HG03139 (cell line): ENCODE measurements around the gene LPGAT1.
"Not testable (repeated sequence)": the region's sequence is repeated elsewhere in the genome, so short reads cannot be mapped to it uniquely, and the experiment has no call there.

Source experiments
- ATAC-seq: cut with Tn5 transposase; IDR thresholded peaks from one replicate; pipeline ENCODE4 v1.9.1; 2021; ENCODE audit not compliant: unreplicated experiment

The LPGAT1 gene

GRCh38 chr1:211736351-211736915 lies 94.1 kb downstream of the LPGAT1 start:
- no peak for ATAC-seq

GRCh38 chr1:211735208-211736170 lies 95.1 kb downstream of the LPGAT1 start:
- ATAC-seq, result no peak

GRCh38 chr1:211734791-211735190 lies 95.8 kb downstream of the LPGAT1 start:
- no peak for ATAC-seq

DNA sequence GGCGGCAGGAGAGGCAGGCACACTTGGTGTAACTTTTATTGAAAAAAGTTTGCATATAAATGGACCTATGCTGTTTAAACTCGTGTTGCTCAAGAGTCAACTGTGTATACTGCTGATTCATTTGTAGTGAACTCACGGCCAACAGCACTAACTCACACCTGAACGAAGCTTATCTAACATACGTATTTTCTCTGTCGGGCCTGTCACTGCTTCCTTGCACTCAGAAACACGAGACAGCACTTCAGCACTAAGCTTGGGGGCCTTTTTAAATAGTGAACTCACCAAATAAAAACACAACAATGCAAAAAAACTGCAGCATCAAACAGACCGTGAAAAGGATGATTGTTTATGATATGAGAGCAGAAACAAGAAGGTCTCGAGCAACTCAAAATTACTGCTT lies 96.2 kb downstream of the LPGAT1 start:
- no peak for ATAC-seq

DNA sequence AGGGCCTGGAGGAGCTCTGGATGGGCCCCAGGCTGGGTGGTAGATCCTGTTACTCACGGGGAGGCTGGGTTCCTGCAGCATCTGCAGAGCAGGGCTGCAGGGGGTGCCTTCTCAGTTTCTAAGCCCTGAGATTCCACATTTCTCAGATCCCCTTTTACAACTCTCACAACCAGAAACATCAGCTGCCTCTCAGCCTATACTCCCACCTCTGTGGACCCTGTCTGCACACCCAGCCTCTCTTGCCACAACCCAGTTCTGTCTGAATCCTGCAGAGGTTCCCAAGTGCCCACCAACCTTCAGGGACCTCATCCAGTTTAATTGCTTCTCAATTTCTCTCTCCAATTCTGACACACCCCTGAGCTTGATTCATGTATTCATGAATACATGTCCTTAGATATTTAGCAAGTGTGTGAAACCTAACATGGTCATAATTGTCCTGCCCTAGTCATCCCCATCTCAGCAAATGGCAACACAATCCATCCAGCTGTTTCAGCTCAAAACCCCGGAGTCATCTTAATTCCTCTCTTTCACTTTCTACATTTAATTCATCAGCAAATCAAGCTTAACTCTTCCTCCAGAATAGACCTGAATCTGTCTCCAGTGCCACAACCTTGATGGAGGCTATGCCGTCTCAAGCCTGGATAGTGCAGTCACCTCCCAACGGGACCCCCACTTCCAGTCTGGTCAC lies 98.1 kb downstream of the LPGAT1 start:
- no peak for ATAC-seq

DNA sequence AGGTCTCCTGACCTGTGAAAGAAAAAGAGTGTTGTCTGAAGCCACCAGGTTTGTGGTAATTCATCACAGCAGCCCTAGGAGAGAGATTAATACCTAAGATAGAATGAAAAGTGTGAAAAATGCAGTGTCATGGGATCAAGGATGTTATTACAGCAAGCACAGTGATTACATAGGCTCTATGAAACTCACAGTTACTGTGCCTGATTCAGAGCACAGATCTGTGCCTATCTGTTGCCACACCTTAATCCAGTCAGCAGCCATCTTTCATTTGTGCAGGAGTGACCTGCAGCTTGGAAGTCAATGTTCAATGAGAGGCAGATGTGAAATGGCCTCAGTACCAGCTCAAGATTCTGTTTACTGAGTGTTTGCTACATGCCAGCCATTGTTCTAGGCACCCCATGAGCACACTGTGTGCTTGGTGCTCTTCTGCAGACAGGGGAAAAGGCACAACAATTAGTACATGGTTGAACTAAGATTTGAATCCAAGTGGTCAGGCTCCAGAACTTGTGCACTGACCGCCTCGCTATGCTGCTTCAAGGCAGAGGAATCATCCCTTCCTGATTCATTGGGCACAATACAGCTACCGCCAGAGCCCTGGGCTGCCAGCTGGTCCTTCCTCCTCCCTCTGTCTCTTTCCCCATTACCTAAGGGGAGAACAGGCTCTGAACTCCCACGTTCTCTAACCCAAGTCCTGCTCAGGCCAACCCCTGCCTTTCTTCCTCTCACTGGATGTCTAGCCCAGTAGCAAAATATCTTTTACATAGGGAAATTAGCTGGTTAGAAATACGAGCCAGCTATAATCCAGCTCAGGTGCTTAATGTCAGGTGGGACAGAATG lies 98.9 kb downstream of the LPGAT1 start:
- ATAC-seq, result no peak

- ATAC-seq, result no peak
Measured at GRCh38 chr1:211730347-211730746, 100.2 kb downstream of the LPGAT1 start.

DNA sequence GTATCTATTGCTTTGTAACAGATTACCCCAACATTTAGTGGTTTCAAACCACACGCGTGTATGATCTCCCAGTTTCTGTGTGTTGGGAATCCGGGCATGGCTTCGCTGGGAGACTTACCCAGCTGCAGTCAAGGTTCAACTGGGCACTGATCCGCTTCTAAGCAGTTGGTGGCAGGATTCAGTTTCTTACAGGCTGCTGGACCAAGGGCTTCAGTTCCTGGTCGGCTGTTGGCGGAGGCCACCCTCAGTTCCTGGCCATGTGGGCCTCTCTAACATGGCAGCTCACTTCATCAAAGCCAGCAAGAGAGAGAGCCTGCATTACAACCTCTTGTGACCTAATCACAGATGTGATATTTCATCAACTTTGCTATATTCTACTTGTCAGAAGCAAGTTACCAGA lies 101.3 kb downstream of the LPGAT1 start:
- ATAC-seq, result no peak

DNA sequence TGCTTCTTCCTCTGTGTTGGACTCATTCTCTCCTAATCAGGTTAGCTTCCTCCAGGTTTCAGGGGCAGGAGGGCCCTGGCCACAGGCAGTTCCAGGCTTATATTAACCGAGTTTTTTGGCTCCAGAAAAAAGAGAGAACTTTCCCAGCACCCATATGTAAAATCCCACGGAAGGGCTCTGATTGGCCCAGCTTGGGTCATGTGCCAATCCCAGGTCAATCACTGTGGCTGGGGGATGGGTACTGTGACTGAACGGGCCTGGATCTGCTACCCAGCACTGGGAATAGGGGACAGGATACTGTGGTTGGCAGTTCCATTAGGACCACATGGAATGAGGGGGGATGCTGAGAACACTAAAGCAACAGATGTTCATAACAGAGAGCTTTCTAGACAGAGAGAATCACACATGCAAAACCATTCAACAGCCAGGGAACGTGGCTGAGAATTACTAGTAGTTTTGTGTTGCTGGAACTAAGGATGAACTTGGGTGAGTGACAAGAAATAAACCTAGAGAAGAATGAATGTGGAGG lies 104.0 kb downstream of the LPGAT1 start:
- ATAC-seq, result no peak

- no peak for ATAC-seq
Measured at GRCh38 chr1:211724687-211725196, 105.8 kb downstream of the LPGAT1 start.

- ATAC-seq, result no peak
Measured at GRCh38 chr1:211723273-211723672, 107.3 kb downstream of the LPGAT1 start.

DNA sequence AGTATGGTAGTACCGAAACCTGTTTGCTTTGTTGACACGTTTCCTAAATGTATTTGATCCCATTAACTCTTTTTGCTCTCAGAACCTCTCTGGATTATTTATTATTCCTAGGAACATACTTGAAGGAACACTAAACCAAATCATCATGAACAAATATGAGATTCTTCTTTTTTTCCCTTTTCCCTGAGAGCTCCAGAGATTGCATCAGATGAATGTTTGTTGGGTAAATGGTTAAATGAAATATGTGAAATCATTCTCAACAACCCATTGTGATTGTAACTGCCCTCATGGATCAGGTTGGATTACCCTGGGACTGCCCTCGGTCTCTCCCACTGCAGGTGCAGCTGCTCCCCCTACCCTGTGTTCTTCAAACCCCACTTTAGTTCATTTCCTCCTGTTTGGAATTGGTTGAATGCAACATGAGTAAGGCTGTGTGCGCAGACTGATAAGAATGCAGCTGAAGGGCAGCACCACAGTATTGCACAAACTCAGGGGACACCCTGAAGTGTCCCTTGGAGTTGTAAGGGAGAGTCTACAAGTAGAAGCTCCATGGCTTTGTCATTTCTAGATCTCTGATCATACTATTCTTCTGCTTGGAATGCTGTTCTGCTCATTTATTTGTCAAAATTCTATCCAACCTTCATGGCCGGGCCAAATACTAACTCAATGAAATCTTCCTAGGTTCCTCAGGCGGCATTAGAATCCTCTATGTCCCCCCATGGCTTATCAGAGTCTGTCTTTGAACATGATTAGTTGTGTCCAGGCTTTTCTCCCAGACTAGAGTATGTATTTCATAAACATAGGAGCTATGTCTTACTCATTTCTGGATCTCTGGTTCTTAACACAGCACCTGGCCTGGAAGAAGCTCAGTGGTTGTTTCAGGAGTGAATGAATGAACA lies 108.0 kb downstream of the LPGAT1 start:
- no peak for ATAC-seq

GRCh38 chr1:211716555-211716954 lies 114.0 kb downstream of the LPGAT1 start:
- ATAC-seq, result not testable (repeated sequence)

DNA sequence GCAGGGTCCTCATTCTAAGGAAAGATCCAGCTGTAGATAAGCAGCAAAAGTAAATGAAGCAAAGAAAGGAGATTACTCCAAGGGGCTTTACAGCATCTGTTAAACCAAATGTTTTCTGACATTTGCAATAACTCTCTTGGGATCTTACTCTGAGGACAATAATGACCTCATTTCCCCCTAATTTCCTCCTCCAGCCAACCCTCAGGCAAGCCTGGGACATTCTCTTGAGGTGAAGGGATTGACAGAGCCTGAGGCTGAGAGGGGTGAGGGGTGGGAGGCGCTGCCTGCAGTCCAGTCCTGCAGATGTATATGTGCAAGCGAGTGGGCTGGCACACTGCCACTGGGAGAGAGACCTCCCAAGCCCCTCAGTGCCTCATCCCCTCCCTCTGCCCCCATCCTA lies 114.6 kb downstream of the LPGAT1 start:
- ATAC-seq, result no peak

DNA sequence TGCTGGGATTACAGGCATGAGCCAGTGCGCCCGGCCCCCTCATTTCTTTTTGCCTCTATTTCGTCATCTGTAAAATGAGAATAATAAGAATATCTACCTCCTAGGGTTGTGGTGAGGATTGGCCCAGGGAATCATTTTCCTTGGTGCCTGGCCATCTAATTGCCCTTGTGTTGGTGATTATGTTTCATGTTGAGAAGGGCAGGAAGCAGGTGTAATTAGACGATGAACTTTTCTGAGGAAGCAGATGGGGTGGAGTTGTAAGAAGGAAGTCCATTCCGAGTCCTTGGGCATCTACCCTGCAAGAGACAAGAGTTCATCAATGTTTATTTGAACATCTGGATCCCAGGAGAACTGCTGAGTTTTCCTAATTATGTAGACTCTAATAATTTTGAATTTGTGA lies 116.4 kb downstream of the LPGAT1 start:
- no peak for ATAC-seq

GRCh38 chr1:211713231-211713630 lies 117.3 kb downstream of the LPGAT1 start:
- ATAC-seq, result no peak

GRCh38 chr1:211711315-211711705 lies 119.3 kb downstream of the LPGAT1 start:
- no peak for ATAC-seq

DNA sequence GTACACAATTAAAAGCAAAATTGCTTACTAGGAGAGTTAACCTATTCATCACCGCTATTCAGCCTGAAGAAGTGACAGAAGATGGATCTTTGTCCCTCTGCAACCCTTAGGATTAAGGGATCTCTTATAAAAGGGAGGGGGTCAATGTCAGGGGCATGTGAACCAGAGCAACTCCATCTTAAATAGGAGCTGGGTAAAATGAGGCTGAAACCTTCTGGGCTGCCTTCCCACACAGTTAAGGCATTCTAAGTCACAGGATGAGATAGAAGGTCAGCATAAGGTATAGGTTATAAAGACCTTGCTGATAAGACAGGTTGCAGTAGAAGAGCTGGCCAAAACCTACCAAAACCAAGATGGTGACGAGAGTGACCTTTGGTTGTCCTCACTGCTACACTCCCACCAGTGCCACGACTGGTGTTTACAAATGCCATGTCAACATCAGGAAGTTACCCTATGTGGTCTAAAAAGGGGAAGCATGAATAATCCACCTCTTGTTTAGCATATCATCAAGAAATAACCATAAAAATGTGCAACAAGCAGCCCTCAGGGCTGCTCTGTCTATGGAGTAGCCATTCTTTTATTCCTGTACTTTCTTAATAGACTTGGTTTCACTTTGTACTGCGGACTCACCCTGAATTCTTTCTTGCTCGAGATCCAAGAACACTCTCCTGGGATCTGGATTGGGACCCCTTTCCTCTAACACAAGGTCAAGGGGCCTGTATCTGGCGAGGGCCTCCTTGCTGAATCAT lies 119.8 kb downstream of the LPGAT1 start:
- no peak for ATAC-seq

DNA sequence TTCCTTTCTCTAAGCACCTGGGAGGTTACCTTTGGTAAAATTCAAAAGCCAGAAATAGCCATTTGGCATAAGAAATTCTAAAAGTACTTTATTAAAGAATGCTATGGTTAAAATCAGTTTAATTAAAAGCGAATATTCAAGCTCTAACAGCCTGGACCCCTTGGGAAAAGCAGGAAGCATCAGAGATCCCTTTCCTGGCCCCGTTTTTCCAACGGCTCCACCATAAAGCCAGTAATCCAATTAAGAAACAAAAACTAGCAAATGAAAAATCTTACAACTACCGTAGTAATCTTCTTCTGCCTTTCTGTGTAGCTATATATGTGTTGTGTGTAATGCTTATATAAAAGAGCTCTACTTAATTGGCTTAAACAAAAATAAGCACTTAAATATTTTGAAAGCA lies 121.6 kb downstream of the LPGAT1 start:
- ATAC-seq, result no peak
